Loucy (cell line): Measurements from ENCODE around the gene WDR33.
"Not testable (repeated sequence)": the region's sequence is repeated elsewhere in the genome, so short reads cannot be mapped to it uniquely, and the experiment has no call there.

Source experiments
- H2AFZ ChIP-seq: fragments of 200-600 bp; sonication (generic); 2 replicates; pipeline ENCODE4 v1.6.0; 2016; ENCODE audit warnings: antibody characterized with exemption, mild to moderate bottlenecking, low read length, moderate library complexity
- H3F3A ChIP-seq: fragments of 200-600 bp; 2 replicates; pipeline ENCODE4 v1.6.0; 2016; ENCODE audit warnings: antibody characterized with exemption, low read depth, mild to moderate bottlenecking
- H3K27me3 ChIP-seq: fragments of 200-600 bp; sonication (generic); 2 replicates; pipeline ENCODE4 v1.6.1; 2014; ENCODE audit warnings: low read length, mild to moderate bottlenecking; ENCODE audit not compliant: insufficient read depth, poor library complexity, severe bottlenecking
- H3K36me3 ChIP-seq: fragments of 200-600 bp; sonication (generic); 2 replicates; pipeline ENCODE4 v1.6.1; 2016; ENCODE audit warnings: low read length; ENCODE audit not compliant: insufficient read depth
- H3K4me1 ChIP-seq: fragments of 200-600 bp; sonication (generic); 2 replicates; pipeline ENCODE4 v1.5.1; 2014; ENCODE audit warnings: low read length, mild to moderate bottlenecking; ENCODE audit not compliant: insufficient read depth, poor library complexity, severe bottlenecking
- H3K4me2 ChIP-seq: fragments of 200-600 bp; sonication (generic); 2 replicates; pipeline ENCODE4 v1.6.0; 2014; ENCODE audit warnings: antibody characterized with exemption, low read length, low read depth, mild to moderate bottlenecking; ENCODE audit not compliant: poor library complexity, severe bottlenecking
- H3K4me3 ChIP-seq: fragments of 200-600 bp; sonication (generic); 2 replicates; pipeline ENCODE4 v1.5.1; 2014; ENCODE audit warnings: low read length, mild to moderate bottlenecking, mixed read lengths; ENCODE audit not compliant: poor library complexity, severe bottlenecking
- H3K79me2 ChIP-seq: fragments of 200-600 bp; sonication (generic); 2 replicates; pipeline ENCODE4 v1.6.1; 2014; ENCODE audit warnings: low read length; ENCODE audit not compliant: insufficient read depth
- H3K9ac ChIP-seq: fragments of 200-600 bp; sonication (generic); 2 replicates; pipeline ENCODE4 v1.6.0; 2014; ENCODE audit warnings: mild to moderate bottlenecking, low read depth, low read length, moderate library complexity; ENCODE audit not compliant: poor library complexity, severe bottlenecking
- H3K9me2 ChIP-seq: fragments of 200-600 bp; sonication (generic); replicated peaks from 2 replicates; pipeline ENCODE4 v1.6.1; 2016; ENCODE audit warnings: low read depth, low read length, mixed read lengths
- H3K9me3 ChIP-seq: fragments of 200-600 bp; sonication (generic); 2 replicates; pipeline ENCODE4 v1.6.1; 2014; ENCODE audit warnings: mild to moderate bottlenecking, antibody characterized with exemption, low read length, low read depth; ENCODE audit not compliant: insufficient read depth
- H4K20me1 ChIP-seq: fragments of 200-600 bp; sonication (generic); 2 replicates; pipeline ENCODE4 v1.6.0; 2014; ENCODE audit warnings: antibody characterized with exemption, low read length, mild to moderate bottlenecking; ENCODE audit not compliant: insufficient read depth, poor library complexity, severe bottlenecking
- EZH2phosphoT487 ChIP-seq: fragments of 200-600 bp; IDR thresholded peaks from 2 replicates; pipeline ENCODE4 v1.6.1; 2018; ENCODE audit warnings: antibody characterized with exemption, mild to moderate bottlenecking, moderate library complexity, borderline replicate concordance
- TF ChIP-seq, protein P1 (sequence below): fragments of 200-600 bp; sonication (generic); conservative IDR thresholded peaks from 2 replicates; pipeline ENCODE4 v1.5.1; 2014; ENCODE audit warnings: mild to moderate bottlenecking, antibody characterized with exemption, low read length

Gene WDR33

DNA sequence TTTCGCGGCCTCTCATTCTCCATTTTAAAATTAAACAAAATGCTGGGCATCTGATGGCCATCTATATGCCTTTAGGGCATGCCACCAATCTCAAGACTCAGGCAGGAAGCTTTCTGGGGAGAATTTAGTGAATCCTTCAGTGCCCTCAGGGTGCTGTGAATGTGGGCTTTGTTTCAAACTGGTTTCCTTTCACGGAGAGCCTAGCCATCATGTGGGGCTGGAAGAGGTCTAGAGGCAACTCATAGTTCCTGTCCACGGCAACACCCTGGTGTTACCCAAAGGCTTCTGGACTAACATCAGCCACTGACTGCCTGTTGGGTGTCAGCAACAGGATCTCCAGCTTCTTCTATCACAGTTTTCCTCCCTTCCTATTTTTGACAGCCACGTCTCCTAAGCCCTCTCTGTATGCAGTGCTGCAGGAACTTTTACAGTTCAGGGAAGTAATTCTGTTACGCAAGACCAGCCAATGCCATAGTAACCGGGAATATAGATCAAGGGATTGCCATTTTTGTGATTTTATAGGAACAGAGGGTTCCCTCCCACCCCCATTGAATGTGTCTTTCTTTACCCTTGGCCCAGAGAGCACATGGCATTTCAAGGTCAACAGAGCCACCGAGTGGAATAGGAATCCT is 7.9 kb upstream of the WDR33 start:
- Histone ChIP-seq H3K4me2 (no peak overlapping the region), H3K9me3 (peaks cover 24% of the 10 kb centered on the region; the same call in 1 of the 2 replicates), H3K9ac (no peak overlapping the region), H3K4me1 (no peaks in the 10 kb centered on the region), H3K4me3 (no peak overlapping the region), H4K20me1 (no peaks in the 10 kb centered on the region), H3K9me2 (no peaks in the 10 kb centered on the region), H3K36me3 (no peaks in the 10 kb centered on the region), H2AFZ (no peak overlapping the region), H3K79me2 (no peaks in the 10 kb centered on the region), H3K27me3 (no peaks in the 10 kb centered on the region), H3F3A (no peaks in the 10 kb centered on the region)
- TF ChIP-seq EZH2phosphoT487 = no peak
- TF ChIP-seq, protein P1, sequence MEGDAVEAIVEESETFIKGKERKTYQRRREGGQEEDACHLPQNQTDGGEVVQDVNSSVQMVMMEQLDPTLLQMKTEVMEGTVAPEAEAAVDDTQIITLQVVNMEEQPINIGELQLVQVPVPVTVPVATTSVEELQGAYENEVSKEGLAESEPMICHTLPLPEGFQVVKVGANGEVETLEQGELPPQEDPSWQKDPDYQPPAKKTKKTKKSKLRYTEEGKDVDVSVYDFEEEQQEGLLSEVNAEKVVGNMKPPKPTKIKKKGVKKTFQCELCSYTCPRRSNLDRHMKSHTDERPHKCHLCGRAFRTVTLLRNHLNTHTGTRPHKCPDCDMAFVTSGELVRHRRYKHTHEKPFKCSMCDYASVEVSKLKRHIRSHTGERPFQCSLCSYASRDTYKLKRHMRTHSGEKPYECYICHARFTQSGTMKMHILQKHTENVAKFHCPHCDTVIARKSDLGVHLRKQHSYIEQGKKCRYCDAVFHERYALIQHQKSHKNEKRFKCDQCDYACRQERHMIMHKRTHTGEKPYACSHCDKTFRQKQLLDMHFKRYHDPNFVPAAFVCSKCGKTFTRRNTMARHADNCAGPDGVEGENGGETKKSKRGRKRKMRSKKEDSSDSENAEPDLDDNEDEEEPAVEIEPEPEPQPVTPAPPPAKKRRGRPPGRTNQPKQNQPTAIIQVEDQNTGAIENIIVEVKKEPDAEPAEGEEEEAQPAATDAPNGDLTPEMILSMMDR = no peak

DNA sequence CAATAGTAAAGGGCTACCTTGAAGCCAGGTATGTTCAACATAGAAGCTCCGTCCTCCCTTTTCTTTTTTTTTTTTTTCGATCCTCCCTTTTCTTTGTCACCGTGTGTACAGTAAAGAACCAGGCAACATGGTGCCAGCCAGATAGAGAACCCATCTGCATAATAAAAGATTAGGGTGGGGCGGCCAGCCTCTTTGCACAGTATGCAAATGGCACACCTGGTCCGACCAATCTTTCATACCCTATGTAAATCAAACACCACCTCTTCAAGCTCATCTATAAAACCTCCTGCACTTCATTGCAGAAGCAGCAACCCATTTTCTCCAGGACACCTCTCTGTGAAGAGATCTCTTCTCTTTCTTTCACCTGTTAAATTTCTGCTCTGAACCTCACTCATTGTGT is 7.3 kb upstream of the WDR33 start:
- Histone ChIP-seq H3K79me2 (no peaks in the 10 kb centered on the region), H3K4me1 (no peaks in the 10 kb centered on the region), H3K9me3 (peaks cover 24% of the 10 kb centered on the region; the same call in 1 of the 2 replicates), H4K20me1 (no peaks in the 10 kb centered on the region), H3K9me2 (no peaks in the 10 kb centered on the region), H3K9ac (no peak overlapping the region), H3K36me3 (no peaks in the 10 kb centered on the region), H3K4me2 (no peak overlapping the region), H3K27me3 (no peaks in the 10 kb centered on the region), H3F3A (no peaks in the 10 kb centered on the region), H2AFZ (no peak overlapping the region), H3K4me3 (no peak overlapping the region)
- TF ChIP-seq, protein P1 = no peak
- no peak for TF ChIP-seq EZH2phosphoT487

DNA sequence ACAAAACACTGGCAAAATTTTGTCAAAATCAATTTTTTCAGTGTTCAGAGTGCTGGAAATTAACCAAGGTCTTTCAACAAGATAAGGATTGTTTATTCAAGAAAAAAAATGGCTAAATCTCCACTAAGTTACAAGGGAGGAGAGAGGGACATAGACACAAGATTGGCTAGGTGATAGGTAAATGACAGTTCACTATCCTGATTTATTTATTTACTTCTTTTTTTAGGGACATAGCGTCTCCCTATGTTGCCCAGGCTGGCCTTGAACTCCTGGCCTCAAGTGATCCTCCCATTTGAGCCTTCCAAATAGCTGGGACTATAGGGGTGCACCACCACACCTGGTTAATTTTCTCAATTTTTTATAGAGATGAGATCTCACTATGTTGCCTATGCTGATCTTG is 3.7 kb upstream of the WDR33 start:
- Histone ChIP-seq H3K4me3 (no peak overlapping the region), H3K4me1 (peaks cover 7% of the 10 kb centered on the region), H3F3A (no peaks in the 10 kb centered on the region), H3K27me3 (peaks cover 4% of the 10 kb centered on the region), H3K36me3 (no peaks in the 10 kb centered on the region), H3K79me2 (peaks cover 13% of the 10 kb centered on the region), H2AFZ (no peak overlapping the region), H3K9ac (no peak overlapping the region), H3K9me3 (peaks cover 7% of the 10 kb centered on the region; the same call in 1 of the 2 replicates), H3K9me2 (no peaks in the 10 kb centered on the region), H4K20me1 (peaks cover 10% of the 10 kb centered on the region), H3K4me2 (no peak overlapping the region)
- no peak for TF ChIP-seq EZH2phosphoT487
- TF ChIP-seq, protein P1 = no peak

DNA sequence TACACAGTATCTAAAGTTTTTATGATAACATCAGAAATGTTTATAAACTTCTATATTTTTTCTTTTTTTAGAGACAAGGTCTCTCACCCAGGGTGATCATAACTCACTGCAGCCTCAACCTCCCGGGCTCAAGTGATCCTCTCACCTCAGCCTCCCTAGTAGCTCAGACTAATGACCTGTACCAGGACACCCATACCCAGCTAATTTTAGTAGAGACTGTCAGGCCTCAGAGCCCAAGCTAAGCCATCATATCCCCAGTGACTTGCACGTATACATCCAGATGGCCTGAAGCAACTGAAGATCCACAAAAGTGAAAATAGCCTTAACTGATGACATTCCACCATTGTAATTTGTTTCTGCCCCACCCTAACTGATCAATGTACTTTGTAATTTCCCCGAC is 1.5 kb upstream of the WDR33 start:
- H3K9me2 ChIP-seq, H3K4me2 ChIP-seq, H3K4me3 ChIP-seq, H3K9ac ChIP-seq, H3K9me3 ChIP-seq, H2AFZ ChIP-seq, H3K36me3 ChIP-seq, H3F3A ChIP-seq, H3K27me3 ChIP-seq: not testable (repeated sequence)
- peaks cover 35% of the 10 kb centered on the region for H3K79me2 ChIP-seq
- peaks cover 20% of the 10 kb centered on the region for H3K4me1 ChIP-seq
- H4K20me1 ChIP-seq = peaks cover 30% of the 10 kb centered on the region
